Neutrophil (primary cell): ENCODE results near the gene CMSS1.

ENCODE experiments used
- H3K27ac ChIP-seq: fragments of 200-600 bp; sonication (generic); 2 replicates; pipeline ENCODE4 v1.5.1; 2016; ENCODE audit warnings: mild to moderate bottlenecking, moderate library complexity
- H3K27me3 ChIP-seq: fragments of 200-600 bp; sonication (generic); 2 replicates; pipeline ENCODE4 v1.6.0; 2016; ENCODE audit warnings: mild to moderate bottlenecking
- H3K36me3 ChIP-seq: fragments of 200-600 bp; sonication (generic); 2 replicates; pipeline ENCODE4 v1.5.1; 2017
- H3K4me1 ChIP-seq, 2 experiments: fragments of 200-600 bp in 1 of 2; sonication (generic) in 1 of 2; 1 replicate in 1 of 2; 2 replicates in 1 of 2; pipeline versions ENCODE4 v1.5.1 to v1.6.1; 2013 to 2016; ENCODE audit warnings: low read depth in 1 of 2, low read length in 1 of 2, mild to moderate bottlenecking in 1 of 2, moderate library complexity in 1 of 2; ENCODE audit not compliant: control insufficient read depth in 1 of 2, insufficient read depth in 1 of 2
- H3K4me3 ChIP-seq, 2 experiments: fragments of 200-600 bp in 1 of 2; sonication (generic) in 1 of 2; 1 replicate in 1 of 2; 2 replicates in 1 of 2; pipeline ENCODE4 v1.5.1; 2013 to 2016; ENCODE audit warnings: low read depth in 1 of 2, low read length in 1 of 2, mild to moderate bottlenecking in 1 of 2, moderate library complexity in 1 of 2
- H3K9me3 ChIP-seq: fragments of 200-600 bp; sonication (generic); 2 replicates; pipeline ENCODE4 v1.5.1; 2016
- TF ChIP-seq, protein P1 (sequence below): fragments of 200-600 bp; sonication (generic); IDR thresholded peaks from 2 replicates; pipeline ENCODE4 v1.5.1; 2016; ENCODE audit warnings: antibody characterized with exemption

Gene CMSS1

DNA sequence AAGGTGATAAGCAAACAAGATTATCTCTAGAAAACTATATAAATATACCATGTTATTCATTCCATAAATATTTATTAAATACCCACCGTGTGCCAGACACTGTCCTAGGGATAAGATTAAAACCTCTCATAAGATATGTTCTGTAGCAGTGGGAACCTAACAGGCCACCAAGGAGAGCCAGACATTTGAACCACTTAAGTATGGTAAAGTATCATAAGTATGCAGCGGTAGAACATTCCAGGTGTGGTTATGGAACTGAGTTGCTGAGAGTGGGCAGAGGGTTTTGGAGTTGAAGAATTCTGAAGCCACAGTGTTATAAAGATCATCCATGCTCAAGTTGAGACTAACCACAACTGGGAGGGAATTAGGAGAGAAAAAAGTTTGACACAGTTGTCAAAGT lies 282.0 kb downstream of the CMSS1 start:
- Histone ChIP-seq H3K4me1 (peaks cover 12 to 16% of the 10 kb centered on the region in 2 experiments), H3K27me3 (no peaks in the 10 kb centered on the region), H3K36me3 (no peaks in the 10 kb centered on the region), H3K9me3 (no peaks in the 10 kb centered on the region), H3K4me3 (no peak overlapping the region), H3K27ac (no peak overlapping the region)
- TF ChIP-seq, protein P1, sequence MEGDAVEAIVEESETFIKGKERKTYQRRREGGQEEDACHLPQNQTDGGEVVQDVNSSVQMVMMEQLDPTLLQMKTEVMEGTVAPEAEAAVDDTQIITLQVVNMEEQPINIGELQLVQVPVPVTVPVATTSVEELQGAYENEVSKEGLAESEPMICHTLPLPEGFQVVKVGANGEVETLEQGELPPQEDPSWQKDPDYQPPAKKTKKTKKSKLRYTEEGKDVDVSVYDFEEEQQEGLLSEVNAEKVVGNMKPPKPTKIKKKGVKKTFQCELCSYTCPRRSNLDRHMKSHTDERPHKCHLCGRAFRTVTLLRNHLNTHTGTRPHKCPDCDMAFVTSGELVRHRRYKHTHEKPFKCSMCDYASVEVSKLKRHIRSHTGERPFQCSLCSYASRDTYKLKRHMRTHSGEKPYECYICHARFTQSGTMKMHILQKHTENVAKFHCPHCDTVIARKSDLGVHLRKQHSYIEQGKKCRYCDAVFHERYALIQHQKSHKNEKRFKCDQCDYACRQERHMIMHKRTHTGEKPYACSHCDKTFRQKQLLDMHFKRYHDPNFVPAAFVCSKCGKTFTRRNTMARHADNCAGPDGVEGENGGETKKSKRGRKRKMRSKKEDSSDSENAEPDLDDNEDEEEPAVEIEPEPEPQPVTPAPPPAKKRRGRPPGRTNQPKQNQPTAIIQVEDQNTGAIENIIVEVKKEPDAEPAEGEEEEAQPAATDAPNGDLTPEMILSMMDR = no peak

DNA sequence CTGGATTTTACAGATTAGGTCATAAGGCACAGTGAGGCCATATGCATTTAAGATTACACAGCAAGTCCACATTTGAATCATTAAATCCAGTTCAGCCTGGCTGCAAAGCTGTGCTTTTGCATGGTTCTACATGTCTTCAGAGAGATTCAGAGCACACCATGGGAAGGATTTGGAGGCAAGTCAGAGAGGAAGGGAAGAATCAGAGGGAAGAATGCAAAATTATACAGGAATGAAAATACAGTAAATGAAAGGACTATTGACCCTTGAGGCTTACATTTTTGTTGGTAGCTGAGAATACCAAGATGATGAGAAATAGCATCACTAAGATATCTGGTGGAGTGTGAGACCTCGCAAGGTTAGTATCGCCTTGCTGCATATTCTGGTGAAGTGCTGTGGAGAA lies 282.8 kb downstream of the CMSS1 start:
- TF ChIP-seq, protein P1 = no peak
- Histone ChIP-seq H3K4me1 (peaks cover 20 to 24% of the 10 kb centered on the region in 2 experiments), H3K27ac (no peak overlapping the region), H3K27me3 (no peaks in the 10 kb centered on the region), H3K4me3 (no peak overlapping the region), H3K9me3 (no peaks in the 10 kb centered on the region), H3K36me3 (no peaks in the 10 kb centered on the region)

DNA sequence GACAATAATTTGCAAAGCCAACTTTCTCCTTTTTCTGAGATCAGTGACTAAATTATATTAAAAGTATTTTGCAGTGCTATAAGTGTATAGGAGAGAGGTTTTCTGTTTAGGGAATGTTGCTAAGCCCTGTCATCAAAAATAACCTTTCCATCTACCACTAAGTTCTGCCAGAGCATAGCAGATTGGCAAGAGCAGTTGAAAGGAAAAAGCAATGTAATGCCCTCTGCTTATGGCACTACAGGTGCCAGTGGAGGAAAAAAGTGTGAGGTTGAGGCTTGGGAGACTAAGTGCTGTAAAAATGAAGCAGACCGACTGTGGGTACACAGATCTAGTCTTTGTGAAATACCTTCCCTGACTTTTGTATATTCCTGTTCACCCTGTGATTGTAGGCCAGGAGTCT lies 285.1 kb downstream of the CMSS1 start:
- no peaks in the 10 kb centered on the region for H3K27me3 ChIP-seq
- H3K9me3 ChIP-seq = no peaks in the 10 kb centered on the region
- TF ChIP-seq, protein P1 = no peak
- peaks cover 33 to 35% of the 10 kb centered on the region in 2 experiments for H3K4me1 ChIP-seq
- H3K4me3 ChIP-seq = no peak overlapping the region
- no peaks in the 10 kb centered on the region for H3K36me3 ChIP-seq
- H3K27ac ChIP-seq = no peak overlapping the region

DNA sequence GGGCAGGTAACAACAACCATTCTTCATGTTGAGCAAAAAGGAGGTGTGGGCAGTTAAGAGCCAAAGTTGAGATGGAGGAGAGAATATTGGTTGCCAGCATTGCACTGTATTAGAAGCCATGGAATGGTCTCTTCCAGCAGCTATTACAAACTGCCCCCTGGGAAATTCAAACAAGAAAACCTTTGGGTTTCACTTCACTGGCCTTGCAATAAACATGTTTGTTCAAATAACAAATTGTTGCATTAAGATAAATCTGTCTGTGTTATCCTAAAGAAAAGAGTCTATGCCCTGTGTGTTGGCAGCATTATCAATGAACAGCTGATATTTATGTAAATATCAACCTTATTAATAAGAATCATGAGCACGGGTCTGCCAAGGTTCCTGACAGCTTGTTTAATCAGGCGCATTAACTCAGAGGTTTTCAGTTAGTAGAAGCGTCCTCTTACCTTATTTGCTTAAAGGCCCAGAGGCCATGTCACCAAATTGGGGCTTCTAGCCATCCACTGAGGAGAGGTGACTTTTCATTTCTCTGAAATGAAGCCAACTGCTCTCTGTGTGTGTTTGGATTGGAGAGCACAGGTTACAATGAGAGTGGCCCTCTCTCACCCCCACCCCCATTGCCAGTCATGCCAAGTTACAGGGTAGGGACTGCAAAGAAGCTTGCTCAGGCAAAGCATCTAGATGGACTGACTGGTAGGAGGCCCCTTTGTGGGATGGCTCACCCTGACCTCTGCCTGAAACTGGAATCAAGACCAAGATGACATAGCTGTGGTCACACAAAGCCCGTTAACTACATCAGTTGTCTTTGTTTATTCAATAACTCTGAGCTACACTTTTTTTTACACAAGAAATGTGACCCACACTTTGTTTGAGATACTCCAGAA lies 286.1 kb downstream of the CMSS1 start:
- Histone ChIP-seq H3K27ac (no peak overlapping the region), H3K27me3 (no peaks in the 10 kb centered on the region), H3K36me3 (no peaks in the 10 kb centered on the region), H3K4me1 (peaks cover 43 to 44% of the 10 kb centered on the region in 2 experiments), H3K4me3 (no peak overlapping the region), H3K9me3 (no peaks in the 10 kb centered on the region)
- TF ChIP-seq, protein P1 = no peak

DNA sequence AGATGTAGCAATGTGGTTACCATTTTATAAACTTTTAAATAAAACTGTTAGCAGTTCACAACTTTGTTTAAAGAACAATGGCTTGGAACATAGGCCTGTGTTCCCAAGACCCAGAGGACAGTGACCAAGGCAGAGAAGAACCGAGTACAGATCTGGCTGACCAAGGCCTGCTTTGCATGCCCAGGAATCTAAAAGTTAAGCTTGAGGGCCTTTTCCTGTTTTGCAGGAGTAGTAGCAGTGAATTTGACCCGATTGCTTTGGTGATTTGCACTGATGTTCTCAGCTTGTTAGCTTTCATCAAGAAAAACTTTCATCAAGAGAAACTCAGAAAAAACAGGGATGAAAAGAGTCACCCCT lies 286.8 kb downstream of the CMSS1 start:
- Histone ChIP-seq H3K27ac (no peak overlapping the region), H3K4me3 (no peak overlapping the region), H3K4me1 (peaks cover 43 to 46% of the 10 kb centered on the region in 2 experiments), H3K9me3 (no peaks in the 10 kb centered on the region), H3K36me3 (no peaks in the 10 kb centered on the region), H3K27me3 (no peaks in the 10 kb centered on the region)
- TF ChIP-seq, protein P1 = no peak
